Measurements from ENCODE around the gene OSBPL10. TPM values are rescaled to one million over a fixed set of nuclear protein-coding genes. Genes with fewer than 3 reads are reported as not detected.
"Not testable (repeated sequence)": the region's sequence is repeated elsewhere in the genome, so short reads cannot be mapped to it uniquely, and the experiment has no call there.

The OSBPL10 gene
- total RNA-seq, 1 donor from 2014 or later: 18.9 TPM

DNA sequence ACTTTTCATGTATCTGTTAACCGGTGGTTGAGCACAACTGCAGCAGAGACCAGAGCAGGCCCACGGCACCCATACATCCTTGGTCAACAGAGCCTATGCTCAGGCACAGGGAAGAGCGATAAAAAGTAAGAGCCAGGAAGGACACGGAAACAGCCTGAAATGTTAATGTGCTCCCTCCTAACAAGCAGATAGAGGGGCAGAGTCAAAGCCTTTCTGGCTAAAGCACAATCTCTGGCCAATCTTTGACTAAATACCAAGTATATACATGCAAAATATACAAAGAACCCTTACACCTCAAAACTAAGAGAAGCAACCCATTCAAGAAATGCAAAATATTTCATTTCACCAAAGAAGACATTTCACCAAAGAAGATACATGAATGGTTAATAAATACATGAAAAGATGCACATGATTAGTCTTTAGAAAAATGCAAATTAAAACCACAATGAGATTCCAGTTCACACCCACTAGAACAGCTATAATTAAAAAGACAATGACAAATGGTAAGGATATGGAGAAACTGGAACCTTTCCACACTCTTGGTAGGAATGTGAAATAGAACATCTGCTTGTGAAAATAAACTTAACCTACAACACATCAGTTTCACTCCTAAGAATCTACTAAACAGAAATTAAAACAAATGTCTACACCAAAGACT lies 88.0 kb downstream of the OSBPL10 start:
- DNase-seq (ENCODE audit: low spot score): no peak

GRCh38 chr3:31892500-31892899 lies 88.6 kb downstream of the OSBPL10 start:
- no peak for DNase-seq (ENCODE audit: low spot score)

DNA sequence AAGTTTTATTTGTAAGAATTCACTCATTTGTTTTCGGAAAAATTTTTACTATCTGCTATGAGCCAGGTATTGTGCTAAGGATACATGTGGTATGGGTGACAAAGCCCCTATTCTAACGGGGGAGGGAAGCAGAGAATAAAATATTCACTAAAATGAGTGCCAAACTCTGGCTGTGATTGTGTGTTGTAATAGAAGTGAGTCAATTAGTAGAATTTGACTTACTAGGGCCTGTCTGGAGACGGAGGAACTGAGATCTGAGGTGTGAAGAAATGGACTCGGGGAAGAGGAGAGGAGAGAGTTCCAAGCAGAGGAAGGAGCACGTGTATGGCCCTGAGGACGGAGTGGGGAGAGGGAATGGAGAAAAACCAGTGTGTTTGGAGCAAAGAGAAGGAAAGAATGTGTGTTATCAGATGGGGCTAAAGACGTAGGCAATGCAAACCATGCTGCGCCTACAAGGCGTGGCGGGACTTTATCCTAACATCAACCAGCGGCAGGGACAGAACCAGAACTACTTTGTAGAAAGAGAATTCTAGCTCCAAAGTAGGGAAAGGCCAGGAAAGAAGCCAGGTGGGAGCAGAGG lies 89.1 kb downstream of the OSBPL10 start:
- no peak for DNase-seq (ENCODE audit: low spot score)

GRCh38 chr3:31890742-31891469 lies 90.2 kb downstream of the OSBPL10 start:
- DNase-seq (ENCODE audit: low spot score): no peak

- DNase-seq (ENCODE audit: low spot score): no peak
These were observed 91.1 kb downstream of the OSBPL10 start for GRCh38 chr3:31890007-31890406.

DNA sequence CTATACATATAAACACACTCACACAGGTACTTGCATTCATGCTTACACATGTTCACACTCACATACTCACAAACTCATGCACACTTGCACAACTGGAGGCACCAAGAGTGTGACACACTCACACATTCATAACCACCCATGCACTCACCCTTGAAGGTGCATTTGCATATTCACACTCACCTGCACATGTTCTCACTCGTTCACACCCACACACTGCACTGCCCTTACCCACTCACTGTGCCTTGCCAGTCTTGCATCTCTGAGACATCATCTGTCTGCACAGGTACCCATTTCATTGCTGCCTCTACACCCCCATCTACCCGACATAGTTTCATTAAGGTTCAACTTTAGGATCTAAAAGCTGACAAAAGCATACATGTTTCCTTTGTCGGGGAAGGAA lies 95.8 kb downstream of the OSBPL10 start:
- no peak for DNase-seq (ENCODE audit: low spot score)

GRCh38 chr3:31884251-31884650 lies 96.8 kb downstream of the OSBPL10 start:
- no peak for DNase-seq (ENCODE audit: low spot score)

GRCh38 chr3:31882895-31883294 lies 98.2 kb downstream of the OSBPL10 start:
- no peak for DNase-seq (ENCODE audit: low spot score)

DNA sequence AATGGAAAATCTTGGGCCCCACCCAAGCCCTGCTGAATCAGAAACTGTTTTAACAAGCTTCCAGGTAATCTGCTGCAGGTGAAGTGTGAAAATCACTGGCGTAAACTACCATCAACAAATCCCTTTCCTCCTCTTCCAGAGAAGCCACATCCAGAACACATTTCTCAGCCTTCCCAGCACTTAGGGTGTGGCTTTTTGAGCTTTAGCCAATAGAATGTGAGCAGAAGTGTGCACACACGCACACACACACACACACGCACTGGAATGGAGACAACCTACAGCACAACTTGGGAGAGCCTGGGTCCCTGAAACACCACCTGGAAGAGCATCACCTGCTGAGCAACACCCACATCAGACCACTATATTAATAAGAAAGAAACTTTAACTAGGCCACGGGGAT lies 98.6 kb downstream of the OSBPL10 start:
- no peak for DNase-seq (ENCODE audit: low spot score)

DNA sequence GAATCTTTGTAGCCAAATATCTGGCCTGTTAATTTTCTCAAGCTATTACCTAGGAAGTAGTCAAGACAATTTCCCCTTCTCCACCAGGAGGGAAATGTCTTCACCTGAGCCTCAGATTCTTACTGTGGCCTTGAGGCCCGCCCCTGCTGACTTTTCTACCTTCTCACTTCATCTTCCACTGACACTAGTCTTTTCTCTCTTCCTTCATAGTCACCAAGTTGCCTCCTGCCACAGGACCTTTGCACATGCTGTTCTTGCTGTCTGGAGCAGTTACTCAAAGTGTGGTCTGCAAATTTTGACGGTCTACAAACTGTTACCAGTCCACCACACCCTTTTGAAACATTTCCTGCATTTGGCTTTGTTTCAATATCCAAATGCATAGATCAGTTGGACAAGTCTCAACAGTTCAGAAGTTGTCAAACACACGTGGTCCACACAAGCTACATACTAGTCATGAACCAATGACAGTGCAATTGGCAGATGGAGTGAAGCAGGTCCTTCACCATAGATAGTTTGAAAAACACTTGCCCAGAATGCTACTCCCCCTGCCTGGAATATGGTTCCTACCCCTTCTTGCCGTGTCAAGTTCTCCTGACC lies 100.5 kb downstream of the OSBPL10 start:
- no peak for DNase-seq (ENCODE audit: low spot score)

- DNase-seq (ENCODE audit: low spot score): no peak
These were observed 101.0 kb downstream of the OSBPL10 start for GRCh38 chr3:31880020-31880419.

- no peak for DNase-seq (ENCODE audit: low spot score)
These were observed 101.7 kb downstream of the OSBPL10 start for GRCh38 chr3:31879365-31879764.

GRCh38 chr3:31878231-31878838 lies 102.7 kb downstream of the OSBPL10 start:
- no peak for DNase-seq (ENCODE audit: low spot score)

DNA sequence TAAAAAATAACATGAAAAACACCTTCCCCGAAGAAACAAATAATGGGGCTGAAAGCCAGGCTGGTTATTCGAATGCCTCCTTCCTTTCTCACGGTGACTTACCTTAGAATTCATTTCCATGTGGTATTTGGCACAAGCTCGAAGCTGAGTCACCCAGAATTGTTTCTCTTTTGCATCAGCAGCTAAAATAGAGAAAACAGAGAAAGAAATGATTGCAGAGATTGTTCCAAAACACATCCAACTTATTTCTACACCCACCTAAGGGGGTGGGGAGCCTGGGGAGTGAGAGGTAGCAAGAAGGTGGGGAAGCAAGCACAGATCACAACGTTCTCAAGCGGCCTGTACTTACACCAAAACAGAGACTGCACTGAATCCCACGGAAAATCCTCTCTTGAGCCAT lies 104.7 kb downstream of the OSBPL10 start:
- DNase-seq (ENCODE audit: low spot score): no peak

DNA sequence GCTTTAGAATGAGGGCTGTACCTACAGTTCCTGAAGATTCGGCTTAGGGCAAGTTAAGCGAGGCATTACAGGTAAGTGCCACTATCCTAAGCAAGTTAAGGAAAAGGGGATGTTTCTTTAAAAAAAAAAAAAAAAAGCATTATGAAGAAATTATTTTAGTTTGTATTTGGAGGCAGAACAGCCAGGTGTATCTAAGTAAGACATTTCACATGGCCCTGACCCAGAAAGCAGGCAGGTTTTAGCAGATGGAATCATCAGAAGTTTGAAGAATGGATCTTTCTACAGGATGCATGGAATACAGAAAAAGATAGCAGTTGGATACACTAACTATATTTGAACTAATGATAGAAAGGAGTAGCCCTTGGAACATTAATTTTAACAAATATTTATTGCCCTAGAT lies 105.6 kb downstream of the OSBPL10 start:
- no peak for DNase-seq (ENCODE audit: low spot score)

GRCh38 chr3:31873254-31873820 lies 107.7 kb downstream of the OSBPL10 start:
- DNase-seq (ENCODE audit: low spot score): no peak

GRCh38 chr3:31871939-31872507 lies 109.0 kb downstream of the OSBPL10 start:
- no peak for DNase-seq (ENCODE audit: low spot score)

DNA sequence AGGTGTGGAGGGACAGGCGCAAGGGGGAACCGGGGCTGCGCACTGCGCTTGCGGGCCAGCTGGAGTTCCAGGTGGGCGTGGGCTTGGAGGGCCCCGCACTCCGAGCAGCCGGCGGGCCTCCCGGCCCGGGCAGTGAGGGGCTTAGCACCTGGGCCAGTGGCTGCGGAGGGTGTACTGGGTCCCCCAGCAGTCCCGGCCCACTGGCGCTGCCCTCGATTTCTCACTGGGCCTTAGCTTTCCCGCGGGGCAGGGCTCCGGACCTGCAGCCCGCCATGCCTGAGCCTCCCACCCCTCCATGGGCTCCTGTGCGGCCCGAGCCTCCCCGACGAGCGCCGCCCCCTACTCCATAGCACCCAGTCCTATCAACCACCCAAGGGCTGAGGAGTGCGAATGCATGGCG lies 111.0 kb downstream of the OSBPL10 start:
- DNase-seq (ENCODE audit: low spot score): not testable (repeated sequence)

DNA sequence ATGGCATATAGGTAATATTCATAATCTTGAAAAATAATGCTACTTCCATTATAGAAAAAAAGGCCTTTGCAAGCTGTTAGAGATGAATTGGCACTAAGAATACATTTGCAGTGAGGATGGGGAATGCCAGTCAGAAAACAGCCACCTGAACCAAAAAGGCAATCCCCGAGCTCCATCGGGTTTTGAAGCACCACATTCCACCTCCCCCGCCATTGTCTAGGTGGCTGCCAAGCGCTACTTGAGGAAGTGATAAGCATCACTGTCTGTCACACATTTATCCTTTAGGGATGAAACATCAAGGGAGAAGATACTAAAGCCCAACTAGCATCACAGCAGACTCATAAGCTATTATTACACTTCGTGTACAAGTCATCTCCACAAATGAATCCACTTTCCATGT lies 112.8 kb downstream of the OSBPL10 start:
- no peak for DNase-seq (ENCODE audit: low spot score)

GRCh38 chr3:31862666-31863279 lies 118.3 kb downstream of the OSBPL10 start:
- no peak for DNase-seq (ENCODE audit: low spot score)

DNA sequence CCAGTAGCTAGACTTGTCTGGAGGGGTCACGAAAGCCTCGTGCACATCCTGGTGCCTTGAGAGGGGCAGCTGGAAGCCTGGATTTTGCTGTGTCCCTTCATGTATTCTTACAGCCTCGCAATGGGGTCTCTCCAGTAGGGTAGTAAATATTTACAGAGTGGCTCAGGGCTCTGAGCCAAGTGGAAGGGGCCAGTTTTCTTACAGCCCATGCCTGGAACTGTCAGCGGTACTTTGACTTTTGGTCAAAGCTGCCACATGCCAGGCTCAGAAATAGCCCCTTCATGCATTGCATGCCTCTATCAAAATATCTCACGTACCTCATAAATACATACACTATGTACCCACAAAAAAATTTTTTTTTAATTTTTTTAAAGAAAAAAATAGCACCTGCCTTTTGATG lies 119.2 kb downstream of the OSBPL10 start:
- DNase-seq (ENCODE audit: low spot score): no peak
